Endothelial cell (in vitro differentiated cells): Measurements from ENCODE around the gene VPS13D. TPM values are rescaled to one million over a fixed set of nuclear protein-coding genes. Genes with fewer than 3 reads are reported as not detected.

Source experiments
- DNase-seq: peaks from one replicate; pipeline ENCODE4 v3.0.0; 2021; ENCODE audit warnings: low spot score
- H3K27ac Mint-ChIP-seq: one replicate; pipeline ENCODE4 v1.8.0; 2021; ENCODE audit warnings: mixed read lengths, inconsistent platforms; ENCODE audit not compliant: unreplicated experiment
- H3K27me3 Mint-ChIP-seq: one replicate; pipeline ENCODE4 v1.8.0; 2021; ENCODE audit warnings: mild to moderate bottlenecking, moderate library complexity, mixed read lengths, inconsistent platforms; ENCODE audit not compliant: unreplicated experiment
- H3K36me3 Mint-ChIP-seq: one replicate; pipeline ENCODE4 v1.8.0; 2021; ENCODE audit warnings: mild to moderate bottlenecking, low read depth, mixed read lengths, inconsistent platforms; ENCODE audit not compliant: unreplicated experiment
- H3K4me1 Mint-ChIP-seq: one replicate; pipeline ENCODE4 v1.8.0; 2021; ENCODE audit warnings: mild to moderate bottlenecking, mixed read lengths, inconsistent platforms; ENCODE audit not compliant: unreplicated experiment
- H3K4me3 Mint-ChIP-seq: one replicate; pipeline ENCODE4 v1.8.0; 2021; ENCODE audit warnings: mild to moderate bottlenecking, mixed read lengths, inconsistent platforms; ENCODE audit not compliant: unreplicated experiment
- H3K9me3 Mint-ChIP-seq: one replicate; pipeline ENCODE4 v1.8.0; 2021; ENCODE audit warnings: mixed read lengths, inconsistent platforms; ENCODE audit not compliant: unreplicated experiment
- total RNA-seq: library from RNA; stranded (reverse); fragmentation: NEBNext Ultra II Directional; extraction: Animal tissue kit (Norgen Biotek cat#: 25700); gene quantifications from one replicate; pipeline ENCODE4 v1.2.1, GENCODE V29; 2021; ENCODE audit not compliant: unreplicated experiment
- TF ChIP-seq, protein P1 (sequence below): fragments of 200-600 bp; sonication (generic); IDR thresholded peaks from one replicate; pipeline ENCODE4 v1.5.0; 2021; ENCODE audit warnings: antibody characterized with exemption; ENCODE audit not compliant: unreplicated experiment

VPS13D gene
- total RNA-seq, 1 donor from 2014 or later: 37.8 TPM

GRCh38 chr1:12488666-12489354, 259.0 kb downstream of the VPS13D start:
- Mint-ChIP-seq H3K9me3 (no peaks in the 10 kb centered on the region), H3K27me3 (no peaks in the 10 kb centered on the region), H3K36me3 (peaks cover 46% of the 10 kb centered on the region), H3K4me1 (no peaks in the 10 kb centered on the region), H3K27ac (no peak overlapping the region), H3K4me3 (no peak overlapping the region)
- TF ChIP-seq, protein P1, sequence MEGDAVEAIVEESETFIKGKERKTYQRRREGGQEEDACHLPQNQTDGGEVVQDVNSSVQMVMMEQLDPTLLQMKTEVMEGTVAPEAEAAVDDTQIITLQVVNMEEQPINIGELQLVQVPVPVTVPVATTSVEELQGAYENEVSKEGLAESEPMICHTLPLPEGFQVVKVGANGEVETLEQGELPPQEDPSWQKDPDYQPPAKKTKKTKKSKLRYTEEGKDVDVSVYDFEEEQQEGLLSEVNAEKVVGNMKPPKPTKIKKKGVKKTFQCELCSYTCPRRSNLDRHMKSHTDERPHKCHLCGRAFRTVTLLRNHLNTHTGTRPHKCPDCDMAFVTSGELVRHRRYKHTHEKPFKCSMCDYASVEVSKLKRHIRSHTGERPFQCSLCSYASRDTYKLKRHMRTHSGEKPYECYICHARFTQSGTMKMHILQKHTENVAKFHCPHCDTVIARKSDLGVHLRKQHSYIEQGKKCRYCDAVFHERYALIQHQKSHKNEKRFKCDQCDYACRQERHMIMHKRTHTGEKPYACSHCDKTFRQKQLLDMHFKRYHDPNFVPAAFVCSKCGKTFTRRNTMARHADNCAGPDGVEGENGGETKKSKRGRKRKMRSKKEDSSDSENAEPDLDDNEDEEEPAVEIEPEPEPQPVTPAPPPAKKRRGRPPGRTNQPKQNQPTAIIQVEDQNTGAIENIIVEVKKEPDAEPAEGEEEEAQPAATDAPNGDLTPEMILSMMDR: no peak
- DNase-seq: no peak

DNA sequence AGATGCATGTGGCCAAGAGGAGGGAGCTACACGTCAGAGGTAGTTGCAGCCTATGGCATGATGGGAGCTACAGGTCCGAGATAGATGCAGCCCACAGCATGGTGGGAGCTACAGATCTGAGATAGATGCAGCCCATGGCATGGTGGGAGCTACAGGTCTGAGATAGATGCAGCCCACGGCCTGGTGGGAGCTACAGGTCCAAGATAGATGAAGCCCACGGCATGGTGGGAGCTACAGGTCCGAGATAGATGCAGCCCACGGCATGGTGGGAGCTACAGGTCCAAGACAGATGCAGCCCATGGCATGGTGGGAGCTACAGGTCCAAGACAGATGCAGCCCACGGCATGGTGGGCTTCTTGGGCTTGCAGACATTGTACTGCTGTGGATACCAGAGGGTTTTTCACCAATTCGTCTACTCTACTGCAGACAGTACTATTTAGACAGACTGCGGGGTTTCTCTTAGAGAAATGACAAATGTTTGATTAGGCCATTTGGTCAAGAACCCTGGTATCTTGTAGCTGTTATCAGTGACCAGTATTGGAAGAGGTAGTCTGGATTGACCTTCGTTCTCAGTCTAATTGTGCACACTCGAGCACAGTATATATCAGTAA, 260.8 kb downstream of the VPS13D start:
- Mint-ChIP-seq H3K9me3 (no peaks in the 10 kb centered on the region), H3K4me3 (peak overlapping the region; percentile 65), H3K27ac (no peak overlapping the region), H3K27me3 (no peaks in the 10 kb centered on the region), H3K36me3 (peaks cover 42% of the 10 kb centered on the region), H3K4me1 (no peaks in the 10 kb centered on the region)
- DNase-seq: no peak
- TF ChIP-seq, protein P1: no peak

DNA sequence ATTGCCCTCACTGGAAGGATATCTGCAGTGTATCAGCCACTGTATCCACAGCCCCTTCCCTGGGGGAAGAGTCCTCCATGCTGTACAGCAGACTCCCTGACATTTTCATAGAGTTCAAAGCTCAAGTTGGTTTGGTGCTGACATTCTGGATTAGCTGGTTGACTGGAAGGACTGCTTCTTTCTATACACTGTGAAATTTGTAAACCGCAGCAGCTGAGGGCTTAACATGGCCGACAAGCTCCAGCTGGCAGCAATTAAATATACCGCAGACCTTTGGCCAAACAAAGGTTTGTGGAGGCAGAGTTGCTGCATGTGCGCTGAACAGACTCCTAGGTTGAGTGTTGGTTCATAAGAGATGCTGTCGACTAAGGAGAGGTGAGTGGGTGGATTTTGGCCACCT, 261.8 kb downstream of the VPS13D start:
- Mint-ChIP-seq H3K9me3 (no peaks in the 10 kb centered on the region), H3K27me3 (no peaks in the 10 kb centered on the region), H3K36me3 (peaks cover 37% of the 10 kb centered on the region), H3K27ac (no peak overlapping the region), H3K4me3 (peak overlapping the region; percentile 42), H3K4me1 (no peaks in the 10 kb centered on the region)
- DNase-seq: no peak
- TF ChIP-seq, protein P1: no peak

- H3K36me3 Mint-ChIP-seq: peaks cover 25% of the 10 kb centered on the region
- H3K9me3 Mint-ChIP-seq: no peaks in the 10 kb centered on the region
- TF ChIP-seq, protein P1: no peak
- DNase-seq: no peak
- H3K27ac Mint-ChIP-seq: no peak overlapping the region
- H3K27me3 Mint-ChIP-seq: peaks cover 2% of the 10 kb centered on the region
- no peak overlapping the region for H3K4me3 Mint-ChIP-seq
- H3K4me1 Mint-ChIP-seq: no peaks in the 10 kb centered on the region
These were observed 265.9 kb downstream of the VPS13D start for GRCh38 chr1:12495725-12496124.

DNA sequence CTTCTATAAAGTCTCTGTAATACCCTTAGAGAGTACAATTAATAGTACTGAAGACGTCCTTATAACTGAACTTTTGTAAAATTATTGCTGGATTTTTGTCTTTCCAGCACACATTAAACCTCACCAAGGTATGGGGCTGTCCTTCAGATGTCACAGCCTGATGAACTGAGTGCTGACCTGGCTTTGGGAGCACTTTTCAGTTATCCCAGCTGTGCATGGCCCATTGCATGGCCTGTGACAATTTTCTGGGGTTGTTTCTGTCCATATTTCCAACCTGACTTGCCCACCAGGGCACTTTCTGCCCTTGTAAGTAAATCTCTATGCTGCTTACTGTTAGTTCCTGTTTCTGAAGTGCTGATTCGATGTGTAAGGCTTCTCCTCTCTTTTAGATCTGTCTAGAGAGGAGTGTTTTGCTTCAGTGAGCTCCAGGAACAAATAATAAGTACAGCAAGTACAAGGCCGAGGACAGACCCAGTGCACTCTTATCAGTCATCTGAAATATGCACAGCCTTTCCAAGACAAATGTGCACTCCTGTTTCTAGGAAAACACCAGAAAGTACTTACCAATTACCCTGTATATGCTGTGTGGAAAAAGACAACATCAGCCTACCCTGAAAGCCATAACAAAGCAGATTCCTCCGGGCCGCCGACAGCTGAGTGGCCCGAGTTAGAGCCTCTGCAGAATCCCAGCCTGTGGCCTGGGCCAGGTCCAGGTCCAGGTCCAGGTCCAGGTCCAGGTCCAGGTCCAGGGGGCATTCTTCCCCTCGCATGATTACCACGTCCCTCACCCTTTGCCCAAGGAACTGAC, 266.5 kb downstream of the VPS13D start:
- H3K4me3 Mint-ChIP-seq: no peak overlapping the region
- no peak overlapping the region for H3K27ac Mint-ChIP-seq
- TF ChIP-seq, protein P1: no peak
- H3K4me1 Mint-ChIP-seq: no peaks in the 10 kb centered on the region
- peaks cover 19% of the 10 kb centered on the region for H3K36me3 Mint-ChIP-seq
- no peaks in the 10 kb centered on the region for H3K9me3 Mint-ChIP-seq
- no peak for DNase-seq
- peaks cover 2% of the 10 kb centered on the region for H3K27me3 Mint-ChIP-seq
